Heart left ventricle (tissue), 13 donors: Measurements from ENCODE around the gene CENPU.

ENCODE experiments used
- POLR2A ChIP-seq, 2 donors: fragments of 450-650 bp; IDR thresholded peaks; one replicate each; pipeline ENCODE4 v1.6.1; 2017; ENCODE audit warnings: antibody characterized with exemption in 2 of 2, mild to moderate bottlenecking in 2 of 2, moderate library complexity in 2 of 2
- TF ChIP-seq, protein P1 (sequence below), 12 donors: fragments of 200-600 bp; sonication (generic) in 4 of 12; IDR thresholded peaks; one replicate each; pipeline versions ENCODE4 v1.5.0 to v1.8.0; 2018 to 2022; ENCODE audit warnings: antibody characterized with exemption in 12 of 12, mild to moderate bottlenecking in 5 of 12
- donor health status: ischemic (EF 13 %, LVEDD 7.1; RV severe dilation, severe dysfunction).
- donor health status: DM: no; HTN: yes; CAD: no.
- donor health status: DM: no; HTN: no; CAD: no.
- donor health status: ischemic (EF 25% LVEDD 6.9; RV normal size, moderate dysfunction).
- donor health status: ischemic (EF 25% LVEDD 5.7; RV mildly dilated, moderate dysfunction).
- donor health status: ischemic (EF 35%, LVEDD 5.7; RV mildly dilated, moderate dysfunction).
- donor health status: nonischemic (EF 11% LVEDD 7.7; RV severe dilation, severe dysfunction).
- donor health status: DM: yes; HTN: yes; CAD: no.
- donor health status: PGD.
- donor health status: ischemic (EF 29% LVEDD 5.4; RV normal size, mild dysfunction).
- donor health status: nonischemic (EF 23%, LVEDD 6.1; RV moderate dilation, normal function).

DNA sequence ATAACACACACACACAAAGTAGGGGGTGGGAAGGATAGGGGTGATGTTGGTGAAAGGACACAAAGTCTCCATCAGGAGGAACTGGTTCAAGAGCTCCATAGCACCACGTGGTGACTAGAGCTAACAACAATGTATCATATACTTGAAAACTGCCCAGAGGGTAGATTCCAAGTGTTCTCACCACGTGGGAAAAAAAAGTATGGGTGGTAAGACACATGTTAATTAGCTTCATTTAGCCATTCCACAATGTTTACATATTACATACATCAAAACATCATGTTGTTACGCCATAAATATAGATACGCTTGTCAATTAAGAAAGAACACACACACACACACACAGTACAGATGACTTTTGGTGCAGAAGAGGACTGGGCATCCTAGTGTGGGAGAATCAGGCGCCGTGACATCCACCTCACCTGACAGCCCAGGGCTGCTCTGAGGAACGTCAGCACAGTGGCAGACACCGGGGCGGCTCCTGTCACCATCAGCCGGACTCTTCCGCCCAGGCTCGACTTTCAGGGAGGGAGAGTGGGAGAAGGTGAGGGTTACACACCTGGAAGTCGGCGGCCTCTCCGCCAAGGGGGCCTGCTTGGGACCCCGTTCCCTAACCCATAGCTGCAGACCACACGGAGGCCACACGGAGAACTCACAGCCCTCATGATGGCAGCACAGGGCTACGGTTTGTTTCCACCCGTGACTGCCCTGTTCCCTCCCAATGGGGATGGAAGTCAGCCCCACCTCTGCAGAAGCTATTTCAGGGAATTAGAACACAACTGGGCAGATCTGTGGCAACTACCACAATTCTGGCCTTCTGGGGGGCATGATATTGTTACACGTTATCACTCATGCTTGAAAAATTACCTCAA, 31.8 kb upstream of the CENPU start:
- TF ChIP-seq, protein P1, sequence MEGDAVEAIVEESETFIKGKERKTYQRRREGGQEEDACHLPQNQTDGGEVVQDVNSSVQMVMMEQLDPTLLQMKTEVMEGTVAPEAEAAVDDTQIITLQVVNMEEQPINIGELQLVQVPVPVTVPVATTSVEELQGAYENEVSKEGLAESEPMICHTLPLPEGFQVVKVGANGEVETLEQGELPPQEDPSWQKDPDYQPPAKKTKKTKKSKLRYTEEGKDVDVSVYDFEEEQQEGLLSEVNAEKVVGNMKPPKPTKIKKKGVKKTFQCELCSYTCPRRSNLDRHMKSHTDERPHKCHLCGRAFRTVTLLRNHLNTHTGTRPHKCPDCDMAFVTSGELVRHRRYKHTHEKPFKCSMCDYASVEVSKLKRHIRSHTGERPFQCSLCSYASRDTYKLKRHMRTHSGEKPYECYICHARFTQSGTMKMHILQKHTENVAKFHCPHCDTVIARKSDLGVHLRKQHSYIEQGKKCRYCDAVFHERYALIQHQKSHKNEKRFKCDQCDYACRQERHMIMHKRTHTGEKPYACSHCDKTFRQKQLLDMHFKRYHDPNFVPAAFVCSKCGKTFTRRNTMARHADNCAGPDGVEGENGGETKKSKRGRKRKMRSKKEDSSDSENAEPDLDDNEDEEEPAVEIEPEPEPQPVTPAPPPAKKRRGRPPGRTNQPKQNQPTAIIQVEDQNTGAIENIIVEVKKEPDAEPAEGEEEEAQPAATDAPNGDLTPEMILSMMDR (IDR thresholded peaks at IDR 0.05): no peak
- TF ChIP-seq POLR2A (IDR thresholded peaks at IDR 0.05): no peak
